Left lung (tissue), 10 donors: ENCODE results near the gene DISC1. TPM values are rescaled to one million over a fixed set of nuclear protein-coding genes. Genes with fewer than 3 reads are reported as not detected.

ENCODE experiments used
- ATAC-seq: fragments of 200-7000 bp; cut with Tn5 transposase; one replicate; pipeline ENCODE4 v1.9.1; 2020; ENCODE audit warnings: moderate library complexity
- DNase-seq, 4 donors: peaks; one replicate each; pipeline ENCODE4 v3.0.0-alpha.2; 2013 to 2020
- H3K27ac ChIP-seq, 2 donors: fragments of 200-600 bp; sonication (generic) in 1 of 2; one replicate each; pipeline versions ENCODE4 v1.5.0 to v1.8.0; 2020 to 2021
- H3K27me3 ChIP-seq, 2 donors: fragments of 200-600 bp; sonication (generic) in 1 of 2; one replicate each; pipeline versions ENCODE4 v1.5.0 to v1.8.0; 2020 to 2021
- H3K36me3 ChIP-seq, 2 donors: fragments of 200-600 bp; sonication (generic) in 1 of 2; one replicate each; pipeline versions ENCODE4 v1.5.0 to v1.8.0; 2020 to 2021
- H3K4me1 ChIP-seq, 2 donors: fragments of 200-600 bp; one replicate each; pipeline ENCODE4 v1.8.0; 2021
- H3K4me3 ChIP-seq, 2 donors: fragments of 200-600 bp; sonication (generic) in 1 of 2; one replicate each; pipeline versions ENCODE4 v1.5.0 to v1.8.0; 2020 to 2021; ENCODE audit warnings: mild to moderate bottlenecking in 1 of 2
- H3K9me3 ChIP-seq, 2 donors: fragments of 200-600 bp; sonication (generic) in 1 of 2; one replicate each; pipeline versions ENCODE4 v1.5.0 to v1.8.0; 2020 to 2021
- CTCF ChIP-seq, 2 donors: fragments of 200-600 bp; sonication (generic) in 1 of 2; IDR thresholded peaks; one replicate each; pipeline versions ENCODE4 v1.5.0 to v1.8.0; 2021; ENCODE audit warnings: antibody characterized with exemption in 2 of 2
- intact Hi-C, 2 donors: fragments of 100-400 bp; cut with DNase I; formaldehyde crosslinking; loops; one replicate each; pipeline versions ENCODE4 v1.11.2 to v1.14.2; 2022
- polyA plus RNA-seq, 6 donors: library from polyadenylated mRNA; unstranded; fragments of 120-200 nt; gene quantifications; one replicate each; pipeline ENCODE4 v1.2.1, GENCODE V29; 2013; ENCODE audit not compliant: insufficient read length in 6 of 6
- total RNA-seq, 2 donors: library from RNA; stranded (reverse); fragmentation: NEBNext Ultra II Directional; extraction: Animal tissue kit (Norgen Biotek cat#: 25700); gene quantifications; one replicate each; pipeline ENCODE4 v1.2.1, GENCODE V29; 2021
- donor health status: DM: no; HTN: yes; CAD: no.
- donor health status: DM: no; HTN: no; CAD: no.

The DISC1 gene
- total and polyA plus RNA-seq, 8 donors: 3.9 to 11.7 (median 10.5) TPM

DNA sequence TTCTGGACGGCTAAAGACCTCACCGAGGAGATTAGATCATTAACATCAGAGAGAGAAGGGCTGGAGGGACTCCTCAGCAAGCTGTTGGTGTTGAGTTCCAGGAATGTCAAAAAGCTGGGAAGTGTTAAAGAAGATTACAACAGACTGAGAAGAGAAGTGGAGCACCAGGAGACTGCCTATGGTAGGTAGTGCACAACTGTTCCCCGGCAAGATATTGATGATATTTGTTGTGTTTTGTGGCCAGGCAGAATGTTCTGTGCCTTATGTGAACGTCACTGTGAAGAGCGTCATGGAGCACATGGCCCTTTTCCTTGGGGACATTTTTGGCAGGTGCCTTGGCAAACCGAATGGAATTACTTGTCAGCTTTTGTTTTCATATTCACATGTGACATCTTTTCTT is 191.7 kb downstream of the DISC1 start:
- ATAC-seq: no peak
- H3K4me3 ChIP-seq: no peak overlapping the region
- H3K9me3 ChIP-seq: no peaks in the 10 kb centered on the region
- intact Hi-C loops: no loop called here
- H3K4me1 ChIP-seq: no peaks in the 10 kb centered on the region
- no peaks in the 10 kb centered on the region for H3K27me3 ChIP-seq
- no peaks in the 10 kb centered on the region for H3K36me3 ChIP-seq
- no peak for TF ChIP-seq CTCF (IDR thresholded peaks at IDR 0.05)
- no peak overlapping the region for H3K27ac ChIP-seq
- no peak for DNase-seq

- no peaks in the 10 kb centered on the region for H3K36me3 ChIP-seq
- H3K4me1 ChIP-seq: no peaks in the 10 kb centered on the region
- no peak overlapping the region for H3K4me3 ChIP-seq
- ATAC-seq (no peak), DNase-seq (peak in 2 of 4 donors; percentile 37 to 49)
- H3K9me3 ChIP-seq: no peaks in the 10 kb centered on the region
- intact Hi-C loops: no loop called here
- H3K27me3 ChIP-seq: no peaks in the 10 kb centered on the region
- no peak overlapping the region for H3K27ac ChIP-seq
- TF ChIP-seq CTCF (IDR thresholded peaks at IDR 0.05): no peak
Measured at GRCh38 chr1:231821281-231821680, 194.7 kb downstream of the DISC1 start.

DNA sequence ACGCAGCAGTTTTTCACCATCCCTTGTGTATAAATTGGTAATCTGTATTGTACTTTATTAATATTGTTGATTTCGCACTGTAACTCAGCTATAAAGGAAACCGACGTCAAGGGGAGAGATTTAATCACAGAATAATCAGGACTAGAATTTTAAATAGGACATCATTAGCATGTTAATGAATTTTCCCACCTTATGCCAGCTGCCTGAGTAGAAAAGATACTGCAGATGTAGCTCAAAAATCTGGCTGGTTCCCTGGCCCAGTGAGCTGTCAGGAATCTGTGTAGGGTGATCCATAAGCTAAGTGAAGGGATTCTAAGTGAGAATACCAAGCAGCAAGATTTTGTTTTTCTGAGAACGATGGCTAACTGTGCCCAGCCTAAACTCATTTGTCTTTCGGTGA is 195.5 kb downstream of the DISC1 start:
- H3K4me3 ChIP-seq: no peak overlapping the region
- no peaks in the 10 kb centered on the region for H3K9me3 ChIP-seq
- DNase-seq (no peak), ATAC-seq (no peak)
- TF ChIP-seq CTCF (IDR thresholded peaks at IDR 0.05): no peak
- no peaks in the 10 kb centered on the region for H3K27me3 ChIP-seq
- no peaks in the 10 kb centered on the region for H3K36me3 ChIP-seq
- intact Hi-C loops: no loop called here
- H3K4me1 ChIP-seq: no peaks in the 10 kb centered on the region
- no peak overlapping the region for H3K27ac ChIP-seq

DNA sequence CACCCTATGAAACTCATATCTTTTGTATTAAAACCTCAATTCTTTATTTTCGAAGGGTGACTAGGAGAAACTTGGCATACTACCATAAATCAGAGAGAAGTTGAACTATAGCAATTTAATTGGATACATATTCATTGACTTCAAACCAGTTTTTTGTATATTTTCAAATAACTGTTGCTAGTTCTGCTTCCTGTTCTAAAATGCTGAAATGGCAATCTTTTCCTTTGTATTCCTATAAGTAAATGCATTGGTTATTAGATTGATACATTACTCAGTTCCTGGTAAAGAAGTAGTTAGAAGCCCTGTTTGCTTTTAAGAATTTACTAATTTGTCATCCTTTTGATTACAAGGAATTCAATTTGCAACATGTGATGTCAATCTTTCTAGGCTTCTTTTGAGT is 200.0 kb downstream of the DISC1 start:
- no peaks in the 10 kb centered on the region for H3K36me3 ChIP-seq
- H3K27me3 ChIP-seq: no peaks in the 10 kb centered on the region
- DNase-seq: no peak
- no peaks in the 10 kb centered on the region for H3K9me3 ChIP-seq
- H3K27ac ChIP-seq: no peak overlapping the region
- ATAC-seq: no peak
- no peak for TF ChIP-seq CTCF (IDR thresholded peaks at IDR 0.05)
- peaks cover 0 to 5% of the 10 kb centered on the region in 2 donors for H3K4me1 ChIP-seq
- no peak overlapping the region for H3K4me3 ChIP-seq
- intact Hi-C loops: no loop called here

- ATAC-seq (peak; percentile 19), DNase-seq (no peak)
- intact Hi-C loops: no loop called here
Measured at GRCh38 chr1:231827337-231828105, 200.9 kb downstream of the DISC1 start.

More at GRCh38 chr1:231827337-231828105, 200.9 kb downstream of the DISC1 start:
- Histone ChIP-seq H3K27me3 (no peaks in the 10 kb centered on the region), H3K4me3 (no peak overlapping the region), H3K9me3 (no peaks in the 10 kb centered on the region), H3K27ac (no peak overlapping the region), H3K4me1 (peaks cover 3 to 5% of the 10 kb centered on the region in 2 donors), H3K36me3 (no peaks in the 10 kb centered on the region)
- no peak for TF ChIP-seq CTCF (IDR thresholded peaks at IDR 0.05)
